AG09319 (cell line): ENCODE results near the gene AP3D1.

ENCODE experiments used
- DNase-seq: peaks from one replicate; pipeline ENCODE4 v3.0.0-alpha.2; 2010; ENCODE audit warnings: low read depth; ENCODE audit errors: extremely low read depth
- CTCF ChIP-seq: IDR thresholded peaks from 2 replicates; pipeline ENCODE4 v1.5.1; 2011; ENCODE audit warnings: low read depth, mild to moderate bottlenecking, inconsistent platforms, low read length, moderate library complexity

Gene AP3D1

GRCh38 chr19:2148482-2149135 lies 2.8 kb downstream of the AP3D1 start:
- no peak for TF ChIP-seq CTCF

DNA sequence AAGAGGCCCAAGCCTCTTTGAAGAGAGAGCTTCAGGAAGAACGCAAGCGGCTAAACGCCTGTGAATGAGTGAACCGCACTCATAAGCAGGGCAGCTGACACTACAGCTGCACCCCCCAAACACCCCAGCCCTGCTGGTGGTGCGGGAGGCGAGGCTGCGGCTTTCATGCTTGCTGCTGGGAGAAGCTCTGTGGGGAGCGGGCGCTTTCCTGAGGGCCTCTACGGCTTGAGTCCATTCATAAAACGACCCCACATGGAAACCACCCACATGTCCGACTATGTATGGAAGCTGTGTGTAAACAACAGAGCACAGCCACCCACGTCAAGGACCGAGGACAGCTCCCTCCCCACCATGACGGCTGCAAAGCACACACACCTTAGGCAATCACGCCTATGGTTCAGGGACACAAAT lies 5.5 kb downstream of the AP3D1 start:
- no peak for DNase-seq
- no peak for TF ChIP-seq CTCF

More at GRCh38 chr19:2148482-2149135, 2.8 kb downstream of the AP3D1 start:
- no peak for DNase-seq

DNA sequence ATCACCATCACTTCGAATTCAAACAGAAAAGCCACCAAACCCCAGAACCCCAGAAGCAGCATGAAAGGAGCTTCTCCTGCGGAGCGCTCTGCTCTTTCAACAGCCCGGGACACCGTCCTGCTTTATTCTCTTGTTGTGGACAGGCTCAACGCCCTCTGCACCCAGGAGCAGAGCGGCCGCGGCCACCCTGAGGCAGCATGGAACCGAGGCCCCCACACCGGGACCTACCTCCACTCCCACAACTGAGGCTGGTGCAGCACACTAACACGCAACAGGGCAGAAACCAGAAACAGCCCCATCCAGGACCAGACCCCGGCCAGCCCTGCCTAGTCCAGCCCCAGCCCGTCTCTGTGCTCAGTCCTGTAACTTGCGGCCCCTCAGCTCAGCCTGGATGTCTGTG lies 7.2 kb downstream of the AP3D1 start:
- TF ChIP-seq CTCF = no peak
- DNase-seq = no peak

DNA sequence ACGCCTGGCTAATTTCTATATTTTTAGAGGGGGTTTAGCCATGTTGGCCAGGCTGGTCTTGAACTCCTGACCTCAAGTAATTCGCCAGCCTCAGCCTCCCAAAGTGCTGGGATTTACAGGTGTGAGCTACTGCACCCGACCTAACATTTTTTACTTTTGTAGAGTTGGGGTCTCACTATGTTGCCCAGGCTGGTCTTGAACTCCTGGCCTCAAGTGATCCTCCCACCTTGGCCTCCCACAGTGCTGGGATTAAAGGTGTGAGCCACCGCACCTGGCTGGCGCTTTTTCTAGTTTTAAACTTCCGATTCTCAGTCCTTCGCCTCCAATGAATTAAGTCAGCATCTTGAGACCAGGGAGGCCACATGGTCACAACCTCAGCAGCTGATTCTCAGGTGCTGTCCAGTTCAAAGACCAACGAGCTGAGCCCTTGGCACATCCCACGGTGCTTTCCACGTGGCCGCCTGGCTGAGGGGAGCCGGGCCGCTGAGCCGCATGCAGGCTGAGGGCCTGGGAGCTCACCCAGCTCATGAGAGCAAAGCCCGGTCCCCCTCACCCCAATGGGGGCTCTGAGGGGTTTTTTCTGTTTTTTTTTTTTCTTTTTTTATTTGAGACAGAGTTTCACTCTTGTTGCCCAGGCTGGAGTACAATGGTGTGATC lies 9.1 kb downstream of the AP3D1 start:
- no peak for TF ChIP-seq CTCF
- no peak for DNase-seq

DNA sequence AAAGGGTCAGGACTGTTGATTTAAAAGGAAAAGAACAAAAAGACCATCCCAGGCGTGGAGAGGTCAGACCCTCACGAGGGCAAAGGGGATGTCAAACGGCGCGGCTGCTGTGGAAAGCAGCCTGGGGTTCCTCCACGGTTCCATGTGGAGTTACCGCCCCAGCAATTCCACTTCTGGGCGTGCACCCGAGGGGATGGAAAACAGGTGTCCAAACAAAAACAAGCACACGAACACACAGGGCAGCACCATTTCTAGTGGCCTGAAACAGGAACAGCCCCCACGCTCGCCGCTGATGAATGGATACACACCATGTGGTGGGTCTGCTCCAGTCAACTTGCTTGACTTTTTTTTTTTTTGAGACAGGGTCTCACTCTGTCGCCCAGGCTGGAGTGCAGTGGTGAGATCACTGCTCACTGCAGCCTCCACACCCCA lies 11.2 kb downstream of the AP3D1 start:
- no peak for DNase-seq
- no peak for TF ChIP-seq CTCF

GRCh38 chr19:2139385-2140137 lies 11.8 kb downstream of the AP3D1 start:
- no peak for TF ChIP-seq CTCF
- DNase-seq = no peak

DNA sequence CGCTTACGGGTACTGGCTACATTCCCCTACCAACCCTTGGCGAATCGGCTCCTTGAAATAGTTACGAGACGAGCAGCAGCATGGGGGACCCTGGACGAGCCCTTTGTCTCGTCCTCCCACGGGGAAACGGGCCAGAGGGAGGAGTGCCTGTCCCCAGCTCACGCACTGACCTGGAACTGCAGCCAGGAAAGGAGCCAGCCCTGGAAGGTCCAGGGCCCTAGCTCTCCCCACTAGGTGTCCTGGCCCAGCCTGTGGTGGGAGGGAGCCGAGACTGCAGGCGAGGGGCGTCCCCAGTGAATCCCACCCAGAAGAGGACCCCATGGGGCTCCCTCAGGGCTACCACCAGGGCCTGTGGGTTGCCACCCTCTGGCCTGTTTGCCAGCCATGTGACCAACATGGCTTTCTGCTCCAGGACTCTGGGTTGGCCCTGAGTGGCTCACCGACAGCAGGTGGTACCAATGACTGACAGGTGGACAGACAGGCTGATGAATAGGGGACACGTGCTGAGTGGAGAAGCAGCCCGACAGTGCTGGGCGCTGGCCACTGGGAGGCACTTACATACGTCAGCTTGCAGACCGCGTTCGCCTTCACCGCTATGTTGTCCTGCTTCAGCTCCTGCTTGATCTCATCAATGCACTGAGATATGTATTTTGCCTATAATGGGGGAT lies 13.2 kb downstream of the AP3D1 start:
- DNase-seq = no peak
- TF ChIP-seq CTCF = no peak
